GM12878 (cell line): ENCODE data around the gene CCDC102B. TPM values are rescaled to one million over a fixed set of nuclear protein-coding genes. Genes with fewer than 3 reads are reported as not detected.

ENCODE experiments used
- ATAC-seq: fragments of 200-7000 bp; cut with Tn5 transposase; 3 replicates; pipeline ENCODE4 v1.9.1; 2020; ENCODE audit warnings: mild to moderate bottlenecking, moderate library complexity
- BruUV-seq: library from RNA; stranded (reverse); fragments of 400-500 nt; replicated peaks from 2 replicates; lab custom pipeline; 2021; lab: Mats Ljungman, UMichigan
- CTCF ChIA-PET: fragments of 300-600 bp; sonication (Branson Sonifier 250); formaldehyde crosslinking; extraction: SDS; loops from one replicate; lab custom pipeline; 2021; ENCODE audit warnings: inconsistent platforms; lab: Yijun Ruan, JAX
- POLR2A ChIA-PET: fragments of 350-600 bp; formaldehyde crosslinking; extraction: SDS; loops from one replicate; lab custom pipeline; 2021; ENCODE audit warnings: inconsistent platforms; lab: Charles Lee
- RAD21 ChIA-PET: fragments of 300-600 bp; sonication (Branson Sonifier 250); formaldehyde crosslinking; loops from one replicate; lab custom pipeline; 2023; ENCODE audit warnings: antibody characterized with exemption; ENCODE audit not compliant: unreplicated experiment; lab: Charles Lee
- SMC1A ChIA-PET: fragments of 300-600 bp; sonication (Branson Sonifier 250); formaldehyde crosslinking; loops from one replicate; lab custom pipeline; 2023; ENCODE audit not compliant: unreplicated experiment, uncharacterized antibody; lab: Charles Lee
- DNase-seq: peaks from one replicate; pipeline ENCODE4 v3.0.0-alpha.2; 2011; ENCODE audit warnings: low read depth, low spot score
- FAIRE-seq: peaks from 3 replicates; lab custom pipeline; 2011; peaks lifted over from hg19 to GRCh38; lab: Jason Lieb, UNC
- H2AFZ ChIP-seq: 2 replicates; pipeline ENCODE4 v1.6.0; 2011; ENCODE audit warnings: low read depth, low read length, control low read depth; ENCODE audit not compliant: control insufficient read depth
- H3K27ac ChIP-seq: 2 replicates; pipeline ENCODE4 v1.5.1; 2011; ENCODE audit warnings: control low read depth; ENCODE audit not compliant: control insufficient read depth, insufficient read depth
- H3K27me3 ChIP-seq, 2 experiments: replicated peaks in 1 of 2; 2 replicates each; pipeline versions ENCODE4 v1.6.0 to v1.6.1; 2011; ENCODE audit warnings: low read length in 1 of 2; ENCODE audit not compliant: control insufficient read depth in 2 of 2, insufficient read depth in 2 of 2
- H3K36me3 ChIP-seq, 2 experiments: 2 replicates each; pipeline ENCODE4 v1.5.1; 2011; ENCODE audit warnings: low read length in 1 of 2; ENCODE audit not compliant: control insufficient read depth in 2 of 2, insufficient read depth in 2 of 2
- H3K4me1 ChIP-seq: 2 replicates; pipeline ENCODE4 v1.6.1; 2011; ENCODE audit warnings: mild to moderate bottlenecking, low read length, moderate library complexity, mixed read lengths; ENCODE audit not compliant: control insufficient read depth, insufficient read depth
- H3K4me2 ChIP-seq: 2 replicates; pipeline ENCODE4 v1.6.0; 2011; ENCODE audit warnings: control low read depth; ENCODE audit not compliant: control insufficient read depth, insufficient read depth
- H3K4me3 ChIP-seq: fragments of 200-600 bp; sonication (generic); 2 replicates; pipeline ENCODE4 v1.5.1; 2016
- H3K79me2 ChIP-seq: 2 replicates; pipeline ENCODE4 v1.6.0; 2011; ENCODE audit warnings: low read length; ENCODE audit not compliant: control insufficient read depth, insufficient read depth
- H3K9ac ChIP-seq: 2 replicates; pipeline ENCODE4 v1.8.0; 2011; ENCODE audit warnings: low read length, control low read depth, mixed read lengths; ENCODE audit not compliant: control insufficient read depth, insufficient read depth
- H3K9me3 ChIP-seq: replicated peaks from 3 replicates; pipeline ENCODE4 v1.5.1; 2011; ENCODE audit warnings: mild to moderate bottlenecking, low read length; ENCODE audit not compliant: control insufficient read depth, insufficient read depth
- H4K20me1 ChIP-seq: 2 replicates; pipeline ENCODE4 v1.6.0; 2011; ENCODE audit not compliant: control insufficient read depth, insufficient read depth
- BCL11A ChIP-seq: IDR thresholded peaks from 2 replicates; pipeline ENCODE4 v1.6.1; 2011; ENCODE audit warnings: low read depth, low read length
- CBX5 ChIP-seq: sonication (generic); IDR thresholded peaks from 2 replicates; pipeline ENCODE4 v1.6.1; 2016; ENCODE audit warnings: low read depth, moderate library complexity, mild to moderate bottlenecking, inconsistent platforms
- MTA2 ChIP-seq: fragments of 450-650 bp; IDR thresholded peaks from 2 replicates; pipeline ENCODE4 v1.6.1; 2016; ENCODE audit warnings: low read depth, mild to moderate bottlenecking, moderate library complexity
- MTA3 ChIP-seq: IDR thresholded peaks from 2 replicates; pipeline ENCODE4 v1.6.1; 2012; ENCODE audit warnings: low read length, inconsistent platforms, borderline replicate concordance
- RCOR1 ChIP-seq: conservative IDR thresholded peaks from 2 replicates; pipeline ENCODE4 v1.6.1; 2012; ENCODE audit warnings: low read depth, low read length, improper control_type of control experiment
- ZZZ3 ChIP-seq: IDR thresholded peaks from 2 replicates; pipeline ENCODE4 v1.6.1; 2011; ENCODE audit warnings: low read depth; ENCODE audit not compliant: control insufficient read depth, insufficient read length
- WGBS: methylation state at CpG from one replicate; pipeline ENCODE4 v1.1.6; 2016; ENCODE audit warnings: low lambda C conversion rate; ENCODE audit not compliant: insufficient replicate concordance, insufficient coverage; ENCODE audit errors: missing lambda C conversion rate; 5-methylcytosine and 5-hydroxymethylcytosine counted together
- in situ Hi-C: fragments of 300-500 bp; cut with MboI; formaldehyde crosslinking; loops from 9 replicates; pipeline ENCODE4 v1.14.3; 2018; ENCODE audit warnings: mixed read lengths
- intact Hi-C: fragments of 100-400 bp; cut with micrococcal nuclease; formaldehyde crosslinking; loops from one replicate; pipeline ENCODE4 v1.14.2; 2022; ENCODE audit not compliant: unreplicated experiment
- polyA plus RNA-seq, 11 experiments: library from polyadenylated mRNA; depleted of rRNA in 4 of 11; unstranded in 6 of 11; stranded (reverse) in 5 of 11; fragments of >200 nt; fragmentation: Nextera tagmentation in 4 of 11; fragmentation: Illumina TruSeq in 1 of 11; extraction: Ambion mirVana in 4 of 11; extraction: Trizol in 1 of 11; gene quantifications; 1 replicate in 1 of 11; 2 replicates in 10 of 11; pipeline versions ENCODE4 v1.2.1 to v1.2.3, GENCODE V29; 2011 to 2016; ENCODE audit warnings: inconsistent platforms in 2 of 11, missing spikeins in 2 of 11, low read depth in 1 of 11
- total RNA-seq, 4 experiments: library from RNA; depleted of rRNA in 3 of 4; stranded (reverse); fragments of >200 nt in 3 of 4; fragmentation: Illumina TruSeq in 1 of 4; extraction: Trizol in 1 of 4; gene quantifications; 2 replicates each; pipeline versions ENCODE4 v1.2.1 to v1.2.3, GENCODE V29; 2013 to 2021
- TF ChIP-seq, protein P1 (sequence below): fragments of 450-650 bp; IDR thresholded peaks from 2 replicates; pipeline ENCODE4 v1.6.1; 2016; ENCODE audit warnings: mild to moderate bottlenecking

The CCDC102B gene
- total and polyA plus RNA-seq, 10 of the 15 experiments (the other 5 are each of a cell fraction or from before 2014, with no cell fraction given) = 2.7 to 4.7 (median 3.3) TPM

GRCh38 chr18:68826121-68826520 is 28.2 kb downstream of the CCDC102B start:
- SMC1A ChIA-PET = no interaction called here

More at GRCh38 chr18:68826121-68826520, 28.2 kb downstream of the CCDC102B start:
- H3K27ac ChIP-seq = no peak overlapping the region
- no peak overlapping the region for H3K4me3 ChIP-seq
- CTCF ChIA-PET = no interaction called here
- H4K20me1 ChIP-seq = no peaks in the 10 kb centered on the region
- no peaks in the 10 kb centered on the region for H3K9me3 ChIP-seq
- no peak overlapping the region for H3K9ac ChIP-seq
- no peaks in the 10 kb centered on the region for H3K79me2 ChIP-seq
- in situ Hi-C loops = no loop called here
- DNase-seq (no peak), FAIRE-seq (no peak), ATAC-seq (no peak)
- 2% methylated on average over 3 of the region's 3 CpGs for WGBS
- no peak for TF ChIP-seq CBX5
- TF ChIP-seq, protein P1, sequence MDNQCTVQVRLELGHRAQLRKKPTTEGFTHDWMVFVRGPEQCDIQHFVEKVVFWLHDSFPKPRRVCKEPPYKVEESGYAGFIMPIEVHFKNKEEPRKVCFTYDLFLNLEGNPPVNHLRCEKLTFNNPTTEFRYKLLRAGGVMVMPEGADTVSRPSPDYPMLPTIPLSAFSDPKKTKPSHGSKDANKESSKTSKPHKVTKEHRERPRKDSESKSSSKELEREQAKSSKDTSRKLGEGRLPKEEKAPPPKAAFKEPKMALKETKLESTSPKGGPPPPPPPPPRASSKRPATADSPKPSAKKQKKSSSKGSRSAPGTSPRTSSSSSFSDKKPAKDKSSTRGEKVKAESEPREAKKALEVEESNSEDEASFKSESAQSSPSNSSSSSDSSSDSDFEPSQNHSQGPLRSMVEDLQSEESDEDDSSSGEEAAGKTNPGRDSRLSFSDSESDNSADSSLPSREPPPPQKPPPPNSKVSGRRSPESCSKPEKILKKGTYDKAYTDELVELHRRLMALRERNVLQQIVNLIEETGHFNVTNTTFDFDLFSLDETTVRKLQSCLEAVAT = no peak
- no peak for TF ChIP-seq BCL11A
- TF ChIP-seq MTA2 = no peak
- TF ChIP-seq ZZZ3 = no peak
- no peak for TF ChIP-seq RCOR1
- no peak for TF ChIP-seq MTA3
- H3K4me2 ChIP-seq = no peak overlapping the region
- H3K36me3 ChIP-seq = no peaks in the 10 kb centered on the region
- intact Hi-C loops = no loop called here
- no peaks in the 10 kb centered on the region for H3K27me3 ChIP-seq
- POLR2A ChIA-PET = no interaction called here
- BruUV-seq = no TSS peak
- RAD21 ChIA-PET = no interaction called here
- H3K4me1 ChIP-seq = no peaks in the 10 kb centered on the region
- H2AFZ ChIP-seq = no peak overlapping the region
